ENCODE measurements around the gene NIPBL. TPM values are rescaled to one million over a fixed set of nuclear protein-coding genes. Genes with fewer than 3 reads are reported as not detected.
"Not testable (repeated sequence)": the region's sequence is repeated elsewhere in the genome, so short reads cannot be mapped to it uniquely, and the experiment has no call there.

NIPBL gene
- total RNA-seq, 1 donor from 2014 or later, result 70.0 TPM

DNA sequence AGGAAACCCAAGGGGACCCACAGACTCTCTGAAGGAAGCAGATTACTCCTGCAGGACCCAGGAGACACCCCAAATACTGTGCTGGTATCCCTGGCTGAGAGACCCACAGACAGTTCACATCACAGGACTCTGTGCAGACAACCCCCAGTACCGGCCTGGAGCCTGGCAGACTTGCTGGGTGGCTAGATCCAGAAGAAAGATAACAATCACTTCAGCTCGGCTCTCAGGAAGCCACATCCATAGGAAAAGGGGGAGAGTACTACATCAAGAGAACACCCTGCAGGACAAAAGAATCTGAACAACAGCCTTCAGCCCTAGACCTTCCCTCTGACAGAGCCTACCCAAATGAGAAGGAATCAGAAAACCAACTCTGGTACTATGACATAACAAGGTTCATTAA, 206.4 kb downstream of the NIPBL start:
- intact Hi-C loops (cut with micrococcal nuclease), result not testable (repeated sequence)

DNA sequence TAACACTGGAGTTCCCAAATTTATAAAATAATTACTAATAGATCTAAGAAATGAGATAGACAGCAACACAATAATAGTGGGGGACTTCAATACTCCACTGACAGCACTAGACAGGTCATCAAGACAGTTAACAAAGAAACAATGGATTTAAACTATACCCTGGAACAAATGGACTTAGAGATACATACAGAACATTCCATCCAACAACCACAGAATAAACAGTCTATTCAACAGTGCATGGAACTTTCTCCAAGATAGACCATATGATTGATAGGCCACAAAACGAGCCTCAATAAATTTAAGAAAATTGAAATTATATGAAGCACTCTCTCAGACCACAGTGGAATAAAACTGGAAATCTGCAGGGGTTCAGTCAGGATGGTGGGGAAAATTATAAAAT, 209.5 kb downstream of the NIPBL start:
- intact Hi-C loops (cut with micrococcal nuclease), result not testable (repeated sequence)

DNA sequence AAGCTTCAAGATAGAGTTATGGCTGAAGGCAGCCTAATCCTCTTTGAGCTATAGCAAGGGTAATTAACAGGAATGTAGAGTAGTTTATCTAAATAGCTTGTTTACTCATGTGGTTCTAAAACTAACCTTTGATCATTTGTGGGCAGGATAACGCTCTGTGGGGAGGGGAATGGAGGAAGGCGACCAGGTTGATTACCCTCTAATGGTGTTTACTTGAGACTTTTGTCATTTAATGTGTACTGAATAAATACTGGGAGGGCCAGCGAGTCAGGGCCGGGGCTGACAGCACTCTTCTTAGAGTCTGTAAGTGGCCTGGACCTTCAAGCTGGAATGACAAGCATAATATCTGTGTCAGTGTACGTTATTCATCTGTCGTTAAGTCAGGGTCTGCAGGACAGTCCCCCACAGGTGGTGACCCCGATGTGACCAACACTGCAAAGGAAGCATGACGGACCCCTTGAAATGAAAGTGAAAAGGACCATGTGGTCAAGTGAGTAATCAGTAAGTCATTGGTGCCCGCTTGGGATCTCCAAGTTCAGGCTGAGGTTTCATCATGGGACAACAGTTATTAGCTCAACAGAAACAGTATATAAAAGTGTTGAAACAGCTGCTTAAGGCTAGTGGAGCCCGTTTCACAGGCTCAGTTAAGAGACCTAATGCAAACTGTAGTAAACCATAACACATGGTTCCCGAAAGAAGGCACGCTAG, 210.1 kb downstream of the NIPBL start:
- intact Hi-C loops (cut with micrococcal nuclease), result no loop called here

DNA sequence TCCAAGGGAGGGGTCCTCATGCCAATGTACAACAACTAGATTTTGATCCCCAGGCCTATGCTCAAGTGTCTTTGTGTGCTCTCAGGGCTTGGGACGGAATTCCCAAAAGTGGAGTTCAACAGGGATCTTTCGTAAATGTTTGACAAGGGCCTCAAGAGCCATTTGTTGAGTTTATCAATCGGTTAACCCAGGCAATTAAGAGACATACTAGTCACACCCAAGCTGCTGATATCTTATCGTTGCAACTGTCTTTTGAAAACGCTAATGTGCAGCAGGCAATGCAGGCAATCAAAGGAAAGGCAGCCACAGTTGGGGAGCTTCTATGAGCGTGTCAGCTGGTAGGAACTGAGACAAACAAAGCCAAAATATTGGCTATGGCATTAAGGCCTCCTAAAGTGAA, 211.4 kb downstream of the NIPBL start:
- intact Hi-C loops (cut with micrococcal nuclease), result no loop called here

- intact Hi-C loops (cut with micrococcal nuclease), result no loop called here
These were observed 213.7 kb downstream of the NIPBL start for GRCh38 chr5:37090123-37090726.

- intact Hi-C loops (cut with micrococcal nuclease), result no loop called here
These were observed 214.2 kb downstream of the NIPBL start for GRCh38 chr5:37090781-37091180.

DNA sequence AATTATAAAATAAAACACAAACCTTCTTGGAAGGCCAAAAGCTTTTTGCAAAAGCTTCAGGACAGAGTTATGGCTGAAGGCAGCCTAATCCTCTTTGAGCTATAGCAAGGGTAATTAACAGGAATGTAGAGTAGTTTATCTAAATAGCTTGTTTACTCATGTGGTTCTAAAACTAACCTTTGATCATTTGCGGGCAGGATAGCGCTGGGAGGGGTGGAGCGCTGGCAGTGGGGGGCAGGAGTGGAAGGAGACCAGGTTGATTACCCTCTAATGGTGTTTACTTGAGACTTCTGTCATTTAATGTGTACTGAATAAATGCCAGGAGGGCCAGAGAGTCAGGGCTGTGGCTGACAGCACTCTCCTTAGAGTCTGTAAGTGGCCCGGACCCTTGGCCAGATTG, 217.2 kb downstream of the NIPBL start:
- intact Hi-C loops (cut with micrococcal nuclease), result not testable (repeated sequence)

DNA sequence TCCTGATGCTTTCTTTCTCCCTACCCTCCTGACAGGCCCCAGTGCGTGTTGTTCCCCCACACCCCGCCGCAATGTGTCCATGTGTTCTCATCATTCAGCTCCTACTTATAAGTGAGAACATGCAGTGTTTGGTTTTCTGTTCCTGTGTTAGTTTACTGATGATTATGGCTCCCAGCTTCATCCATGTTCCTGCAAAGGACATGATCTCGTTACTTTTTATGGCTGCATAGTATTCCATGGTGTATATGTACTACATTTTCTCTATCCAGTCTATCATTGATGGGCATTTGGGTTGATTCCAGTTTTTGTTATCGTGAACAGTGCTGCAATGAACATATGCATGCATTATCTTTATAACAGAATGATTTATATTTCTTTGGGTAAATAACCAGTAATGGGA, 222.7 kb downstream of the NIPBL start:
- intact Hi-C loops (cut with micrococcal nuclease), result not testable (repeated sequence)

GRCh38 chr5:37103302-37103701, 226.7 kb downstream of the NIPBL start:
- intact Hi-C loops (cut with micrococcal nuclease), result no loop called here

DNA sequence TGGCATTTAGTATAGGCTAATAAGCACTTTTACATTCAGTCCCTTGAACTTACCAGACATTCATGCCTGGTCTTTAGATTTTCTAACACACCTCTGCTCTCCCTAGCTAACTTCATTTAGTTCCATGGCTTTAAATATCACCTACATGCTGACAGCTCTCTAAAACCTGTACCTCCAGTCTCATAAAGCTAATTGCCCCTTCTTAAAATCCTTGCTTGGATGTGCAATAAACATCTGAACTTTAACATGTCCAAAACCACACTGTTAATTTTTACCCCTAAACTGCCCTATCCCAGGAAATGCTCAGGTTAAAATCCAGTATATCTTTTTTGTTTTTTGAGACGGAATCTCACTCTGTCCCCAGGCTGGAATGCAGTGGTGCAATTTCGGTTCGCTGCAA, 232.8 kb downstream of the NIPBL start:
- intact Hi-C loops (cut with micrococcal nuclease), result no loop called here

DNA sequence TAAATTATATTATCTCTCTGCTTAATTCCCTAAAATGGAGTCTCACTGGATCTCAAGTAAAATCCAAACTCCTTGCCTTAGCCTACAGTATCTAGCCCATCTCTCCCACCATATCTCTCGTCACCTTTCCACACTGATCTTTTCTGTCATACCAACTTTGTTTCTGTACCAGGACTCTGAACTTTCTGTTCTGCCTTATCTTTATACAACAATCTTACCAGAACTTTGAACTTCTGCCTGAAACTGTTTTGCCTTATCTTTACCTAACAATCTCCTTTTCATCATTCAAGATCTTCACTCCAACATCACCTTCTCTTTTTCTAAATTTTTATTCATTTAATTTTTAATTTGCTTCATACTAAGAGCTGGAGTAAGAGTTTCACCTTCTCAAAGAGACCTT, 233.6 kb downstream of the NIPBL start:
- intact Hi-C loops (cut with micrococcal nuclease), result loop anchor here (2.0 to 5.0 kb wide), 6 partner anchors 53 to 958 kb away; partner anchors contain the start of genes CPLANE1, LMBRD2, NIPBL and NUP155

DNA sequence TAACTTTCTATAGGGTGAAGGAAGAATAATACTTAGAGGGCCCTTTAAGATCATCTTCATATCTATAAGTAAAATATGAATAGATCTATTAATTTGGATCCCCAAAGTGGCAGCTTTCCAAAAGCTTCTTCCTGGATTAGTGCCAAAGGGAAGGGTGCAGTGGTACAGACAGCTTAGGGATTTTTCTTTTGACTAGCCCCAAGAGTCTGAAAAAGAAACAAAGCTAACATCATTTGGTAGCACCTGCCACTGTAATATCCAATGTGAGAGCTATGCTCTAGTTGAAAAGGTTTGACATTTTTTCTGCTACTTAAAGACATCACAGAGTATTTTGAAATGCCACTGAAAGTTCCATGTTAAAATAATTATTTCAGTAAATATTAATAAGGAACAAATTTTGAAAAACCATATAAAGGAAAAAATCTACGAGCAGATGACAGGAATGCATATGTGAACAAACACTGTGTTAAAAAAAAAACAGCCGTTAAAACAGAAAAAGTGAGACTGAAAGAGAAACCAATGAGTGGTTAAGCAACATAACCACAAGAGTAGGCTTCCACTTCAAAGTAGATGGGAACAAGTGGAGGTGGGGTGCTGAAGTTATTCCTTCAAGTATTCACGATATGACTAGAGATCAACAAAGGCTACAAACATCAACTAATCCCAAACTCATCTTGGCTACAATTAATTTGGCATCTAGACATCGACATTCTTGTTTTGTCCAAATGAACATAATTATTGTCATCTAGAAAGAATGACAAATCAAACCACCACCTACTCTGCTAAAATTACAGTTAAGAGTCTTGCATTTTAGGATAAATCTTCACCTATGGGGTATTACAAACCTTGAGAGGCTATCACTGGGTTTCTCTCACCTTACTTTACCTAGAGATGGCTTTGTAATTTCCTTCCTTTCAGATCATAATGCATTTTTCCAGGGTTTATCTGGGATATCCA, 235.1 kb downstream of the NIPBL start:
- intact Hi-C loops (cut with micrococcal nuclease), result loop anchor here (1.0 to 5.0 kb wide), 8 partner anchors 54 to 959 kb away; partner anchors contain the start of genes CPLANE1, LMBRD2, NIPBL and NUP155

DNA sequence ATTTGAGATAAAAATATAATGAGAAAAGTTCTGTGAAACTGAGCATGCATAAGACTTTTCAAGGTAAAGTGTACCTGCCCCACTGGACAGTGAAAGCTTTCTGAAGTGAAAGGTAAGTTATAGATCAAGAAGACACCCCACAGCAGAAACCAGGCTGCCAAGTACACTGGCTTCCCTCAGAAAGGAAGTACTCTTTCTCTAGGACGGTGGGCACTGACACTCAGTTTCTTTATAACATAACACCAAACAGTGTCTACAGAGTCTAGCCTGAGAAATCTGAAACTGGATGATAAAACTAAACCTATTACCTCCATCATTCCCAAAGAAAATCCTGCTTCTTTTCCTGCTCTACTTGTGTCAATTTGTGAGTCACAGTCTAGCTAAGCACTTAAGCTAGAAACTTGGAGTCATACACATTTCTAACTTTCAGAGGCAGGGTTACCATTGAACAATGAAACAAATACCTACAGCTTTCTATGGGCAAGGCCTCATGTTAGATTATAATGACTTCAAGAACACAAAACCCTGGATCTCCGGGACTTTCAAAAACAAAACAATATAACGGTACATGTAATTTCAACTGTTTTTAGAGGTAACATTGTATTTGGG, 235.9 kb downstream of the NIPBL start:
- intact Hi-C loops (cut with micrococcal nuclease), result loop anchor here (2.0 to 5.0 kb wide), 4 partner anchors 55 to 960 kb away; partner anchors contain the start of genes LMBRD2 and SKP2

All from T-helper 1 cell treated with Interleukin-12 subunit alpha and Interleukin-12 subunit beta and Interleukin-4 antibody, amounts not matched to agents 30 ng/mL and 1 ng/mL, for 36 hours (primary cell).